GM12892 (cell line): Measurements from ENCODE around the gene CCL22.

ENCODE experiments used
- DNase-seq: peaks from one replicate; pipeline ENCODE4 v3.0.0; 2011; ENCODE audit not compliant: insufficient read length
- FAIRE-seq: peaks from 2 replicates; lab custom pipeline; 2011; peaks lifted over from hg19 to GRCh38; lab: Jason Lieb, UNC
- POLR2A ChIP-seq: IDR thresholded peaks from 2 replicates; pipeline ENCODE4 v1.6.1; 2011; ENCODE audit warnings: low read depth, low read length, control low read depth
- POLR2AphosphoS5 ChIP-seq: IDR thresholded peaks from 2 replicates; pipeline ENCODE4 v1.6.1; 2011; ENCODE audit warnings: low read depth, low read length, control low read depth
- TAF1 ChIP-seq: IDR thresholded peaks from 2 replicates; pipeline ENCODE4 v1.6.1; 2011; ENCODE audit warnings: low read depth, mild to moderate bottlenecking, control low read depth, low read length, borderline replicate concordance

The CCL22 gene

DNA sequence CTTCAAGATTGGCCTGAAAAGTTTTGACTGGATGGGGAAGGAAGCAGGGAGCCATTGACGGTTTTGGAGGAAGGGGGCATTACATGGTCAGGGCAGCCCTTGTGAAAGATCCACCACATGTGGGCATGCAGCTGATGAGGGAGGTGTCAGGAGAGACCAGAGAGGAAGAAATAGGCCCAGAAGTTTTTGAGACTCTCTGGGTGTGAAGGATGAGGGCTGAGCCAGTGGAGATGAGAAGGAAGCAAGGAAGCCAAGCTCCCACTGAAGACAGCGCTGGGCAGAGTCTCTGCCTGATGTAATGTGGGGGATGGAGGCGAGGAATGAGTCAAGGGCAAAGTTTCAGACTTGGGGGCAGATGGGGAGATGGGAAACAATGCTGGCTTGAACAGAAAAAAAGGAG is 46.5 kb downstream of the CCL22 start:
- DNase-seq = no peak
- TF ChIP-seq POLR2AphosphoS5 = no peak
- no peak for TF ChIP-seq TAF1
- TF ChIP-seq POLR2A = no peak
- no peak for FAIRE-seq

DNA sequence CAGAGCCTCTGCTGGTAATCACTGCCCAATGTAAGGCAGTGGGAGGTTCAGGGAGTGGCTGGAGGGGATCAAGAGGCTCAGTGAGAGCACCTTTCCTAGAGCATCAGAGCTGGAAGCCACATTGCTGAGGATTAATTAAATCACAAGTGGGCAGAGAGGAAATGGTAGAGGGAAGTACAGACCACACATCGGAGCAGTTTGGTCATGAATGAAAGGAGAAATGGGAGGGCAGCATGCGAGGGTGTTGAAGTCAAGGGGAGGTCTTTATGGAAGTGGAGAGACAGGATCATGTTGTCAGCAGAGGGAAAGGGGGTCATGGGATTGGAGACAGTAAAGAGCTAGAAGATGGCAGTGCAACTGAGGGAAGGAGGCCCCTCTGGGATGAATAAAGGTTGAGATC is 48.3 kb downstream of the CCL22 start:
- FAIRE-seq (peak; percentile 75), DNase-seq (no peak)
- no peak for TF ChIP-seq POLR2A
- TF ChIP-seq TAF1 = no peak
- TF ChIP-seq POLR2AphosphoS5 = no peak

DNA sequence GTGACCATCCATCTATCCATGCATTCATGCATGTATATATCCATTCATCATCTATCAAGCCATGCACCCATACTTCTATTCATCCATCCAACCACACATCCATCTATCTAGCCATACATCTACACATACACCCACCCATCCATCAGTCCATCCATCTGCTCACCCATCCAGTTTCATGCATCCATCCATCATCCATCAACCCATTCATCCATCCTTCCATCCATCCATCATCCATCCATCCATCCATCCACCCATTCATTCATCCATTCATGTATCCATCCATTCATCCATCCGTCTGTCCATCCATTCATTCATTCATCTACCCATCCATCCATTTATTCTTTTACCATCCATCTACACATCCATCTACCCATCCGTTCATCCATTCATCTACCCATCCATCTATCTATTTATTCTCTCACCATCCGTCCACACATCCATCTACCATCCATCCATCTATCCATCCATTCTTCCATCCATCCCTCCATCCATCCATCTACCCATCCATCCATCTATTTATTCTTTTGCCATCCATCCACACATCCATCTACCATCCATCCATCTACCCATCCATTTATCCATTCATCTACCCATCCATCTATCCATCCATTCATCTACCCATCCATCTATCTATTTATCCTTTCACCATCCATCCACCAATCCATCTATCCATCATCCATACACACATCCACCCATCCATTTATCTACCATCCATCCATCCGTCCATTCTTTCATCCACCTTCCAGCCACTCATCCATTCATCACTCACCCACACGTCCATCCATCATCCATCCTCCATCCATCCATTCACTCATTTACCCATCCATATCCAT is 49.2 kb downstream of the CCL22 start:
- no peak for DNase-seq
- no peak for FAIRE-seq
- TF ChIP-seq POLR2AphosphoS5 (no peak), TAF1 (no peak), POLR2A (no peak)

DNA sequence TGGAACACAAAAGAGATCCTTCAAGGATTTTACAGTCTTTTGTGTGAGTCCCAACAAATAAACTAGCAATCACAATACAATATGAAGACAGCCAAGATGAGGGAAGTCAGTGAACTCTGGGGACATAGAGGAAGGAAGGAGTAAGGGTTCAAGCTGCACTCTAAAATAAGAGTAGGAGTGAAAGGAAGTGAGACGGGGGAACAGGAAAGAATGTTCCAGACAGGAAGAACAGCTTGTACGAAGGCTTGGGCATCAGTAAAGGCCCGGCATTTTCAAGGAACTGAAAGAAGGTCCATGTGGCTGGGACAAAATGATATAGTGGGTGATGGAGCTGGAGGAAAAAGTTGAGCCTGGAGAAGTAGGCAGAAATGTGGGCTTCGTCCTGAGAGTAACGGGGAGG is 50.5 kb downstream of the CCL22 start:
- TF ChIP-seq POLR2A (no peak), TAF1 (no peak)
- FAIRE-seq (peak; percentile 57), DNase-seq (no peak)

DNA sequence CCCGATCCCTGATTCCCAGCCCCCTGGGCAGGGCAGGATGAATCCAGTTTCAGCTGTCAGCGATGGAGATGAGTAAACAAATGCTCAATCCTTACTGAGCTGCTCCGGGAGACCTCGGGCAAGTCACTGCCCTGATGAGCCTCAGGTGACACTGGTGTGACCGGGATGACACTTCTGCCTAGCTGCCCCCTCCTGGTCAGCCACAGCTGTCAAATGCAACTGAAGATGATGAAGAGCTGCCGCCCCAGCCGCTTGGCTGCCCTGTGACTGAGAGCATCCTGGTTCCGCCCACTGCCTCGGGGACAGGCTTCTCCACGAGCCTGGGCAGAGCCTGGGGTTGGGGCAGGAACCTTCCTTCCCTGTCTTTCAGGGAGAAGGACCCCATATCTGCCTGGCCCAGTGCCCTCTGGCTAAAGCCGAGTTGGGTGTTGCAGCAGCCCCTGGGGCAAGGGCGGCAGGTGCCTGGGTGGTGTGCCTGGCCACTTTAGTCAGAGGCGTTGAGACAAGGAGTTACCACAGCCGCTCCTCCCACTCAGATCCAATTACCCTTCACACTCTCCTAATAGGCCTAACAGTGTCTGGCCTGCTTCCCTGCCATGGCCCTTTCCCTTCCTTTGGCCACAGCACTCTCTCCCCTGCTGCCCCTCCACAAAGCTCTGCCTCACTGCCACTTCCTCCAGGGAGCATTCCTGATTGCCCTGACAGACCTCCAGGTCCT is 51.4 kb downstream of the CCL22 start:
- no peak for TF ChIP-seq POLR2A
- no peak for FAIRE-seq
- DNase-seq = no peak

DNA sequence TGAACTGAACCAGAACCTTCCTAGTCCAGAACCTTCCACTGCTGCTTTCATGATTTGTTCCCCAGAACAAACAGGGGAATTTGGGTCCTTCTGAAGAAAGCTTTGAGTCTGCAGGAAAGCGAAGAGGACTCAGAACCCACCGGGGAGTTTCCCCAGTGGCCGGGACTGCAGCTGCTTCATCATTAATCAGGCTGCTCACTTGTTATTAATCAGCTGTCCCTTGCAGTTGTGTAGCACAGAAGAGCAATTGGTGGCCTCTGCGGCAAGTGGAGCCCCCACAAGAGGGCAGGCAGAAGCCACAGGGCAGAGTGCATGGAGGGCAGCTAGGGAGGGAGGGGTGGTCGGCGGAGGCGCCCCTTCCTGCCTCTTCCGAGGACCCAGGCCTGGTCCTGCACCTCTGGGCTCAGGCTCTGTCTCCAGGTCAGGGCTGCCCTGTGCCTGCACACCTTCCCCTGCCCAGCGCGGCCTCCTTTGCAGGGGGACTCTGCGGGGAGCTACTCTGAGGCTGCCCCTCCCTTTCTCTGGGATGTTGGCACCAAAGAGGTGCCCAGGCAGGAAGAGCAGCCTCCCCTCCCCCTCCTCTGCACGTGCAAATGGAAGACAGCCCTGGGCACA is 52.9 kb downstream of the CCL22 start:
- DNase-seq (no peak), FAIRE-seq (peak; percentile 67)
- TF ChIP-seq TAF1 (no peak), POLR2A (0 out of 2 replicates have a peak, but pooled peaks have one; percentile 21), POLR2AphosphoS5 (no peak)

DNA sequence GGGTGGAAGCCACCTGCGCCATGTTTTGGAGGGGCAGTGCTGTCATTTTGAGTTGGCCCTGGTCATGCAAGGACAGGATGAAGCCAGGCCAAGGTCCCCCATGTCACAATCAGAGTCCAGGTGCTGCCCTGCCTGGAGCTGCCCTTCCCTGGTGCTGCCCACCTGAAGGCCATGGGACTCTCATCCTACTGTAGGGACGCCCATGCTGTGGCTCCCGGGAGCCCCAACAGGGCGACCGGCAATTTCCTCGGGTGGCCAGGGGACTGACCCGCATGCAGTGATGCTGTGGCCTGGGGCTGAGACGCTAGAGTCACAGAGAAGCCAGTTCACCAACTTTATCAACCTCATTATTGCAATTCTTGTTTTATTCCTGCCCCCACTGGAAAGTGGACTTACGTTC is 54.0 kb downstream of the CCL22 start:
- FAIRE-seq (no peak), DNase-seq (no peak)
- TF ChIP-seq POLR2AphosphoS5 (no peak), POLR2A (no peak), TAF1 (no peak)

DNA sequence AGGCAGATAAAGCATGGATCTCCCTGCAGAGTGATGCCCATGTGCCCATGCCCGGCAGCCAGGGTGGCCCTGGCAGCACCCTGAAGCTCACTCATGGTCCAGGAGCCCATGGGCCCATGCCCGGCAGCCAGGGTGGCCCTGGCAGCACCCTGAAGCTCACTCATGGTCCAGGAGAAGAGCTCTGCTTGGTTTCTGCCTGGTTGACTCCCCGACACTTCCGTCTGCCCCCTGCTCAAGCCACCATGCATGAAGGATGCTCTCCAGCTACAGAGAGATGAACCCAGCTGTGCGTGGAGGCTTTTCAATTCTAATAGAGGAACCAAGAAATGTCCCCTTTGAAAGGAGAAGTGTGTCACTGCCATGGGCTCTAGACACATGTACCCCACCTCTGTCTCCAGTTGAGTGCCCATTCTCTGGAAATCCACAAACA is 54.7 kb downstream of the CCL22 start:
- DNase-seq (peak; percentile 60), FAIRE-seq (peak; percentile 97)
- peak; percentile 28; the same call in 1 of the 2 replicates for TF ChIP-seq POLR2A
- no peak for TF ChIP-seq TAF1
- TF ChIP-seq POLR2AphosphoS5 = no peak

DNA sequence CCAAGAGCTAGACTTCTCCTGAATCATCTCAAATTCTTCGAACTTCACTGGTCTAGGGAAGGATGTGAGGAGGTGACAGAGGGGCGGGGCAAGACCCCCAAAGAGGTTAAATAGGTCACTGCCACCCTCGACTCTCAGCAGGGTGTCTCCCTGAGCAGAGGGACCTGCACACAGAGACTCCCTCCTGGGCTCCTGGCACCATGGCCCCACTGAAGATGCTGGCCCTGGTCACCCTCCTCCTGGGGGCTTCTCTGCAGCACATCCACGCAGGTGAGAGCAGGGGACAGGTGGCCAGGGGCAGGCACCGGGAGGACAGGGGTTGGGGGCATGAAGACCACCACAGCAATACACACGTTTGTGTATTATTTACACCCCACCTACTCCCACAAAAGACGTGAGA is 55.1 kb downstream of the CCL22 start:
- TF ChIP-seq POLR2A (no peak), TAF1 (no peak), POLR2AphosphoS5 (no peak)
- DNase-seq (no peak), FAIRE-seq (no peak)
